OCI-LY1 (cell line): Measurements from ENCODE around the gene KRT1.
"Not testable (repeated sequence)": the region's sequence is repeated elsewhere in the genome, so short reads cannot be mapped to it uniquely, and the experiment has no call there.

Experiments
- H2AFZ ChIP-seq: fragments of 200-600 bp; sonication (generic), shearing (Covaris generic); 2 replicates; pipeline ENCODE4 v1.6.0; 2014; ENCODE audit warnings: antibody characterized with exemption, mild to moderate bottlenecking, low read length
- H3F3A ChIP-seq: fragments of 200-600 bp; sonication (generic), shearing (Covaris generic); 2 replicates; pipeline ENCODE4 v1.6.0; 2014; ENCODE audit warnings: mild to moderate bottlenecking, antibody characterized with exemption, low read length, moderate library complexity; ENCODE audit not compliant: insufficient read depth
- H3K27ac ChIP-seq: fragments of 200-600 bp; sonication (generic); 2 replicates; pipeline ENCODE4 v1.5.1; 2014; ENCODE audit warnings: low read length, mixed run types, mild to moderate bottlenecking, low read depth; ENCODE audit not compliant: poor library complexity, severe bottlenecking
- H3K27me3 ChIP-seq: fragments of 200-600 bp; sonication (generic); 2 replicates; pipeline ENCODE4 v1.6.0; 2014; ENCODE audit warnings: antibody characterized with exemption, mild to moderate bottlenecking, low read length, moderate library complexity; ENCODE audit not compliant: insufficient read depth
- H3K36me3 ChIP-seq: fragments of 200-600 bp; sonication (generic); 2 replicates; pipeline ENCODE4 v1.6.1; 2014; ENCODE audit warnings: mild to moderate bottlenecking, antibody characterized with exemption, low read length, moderate library complexity, mixed read lengths; ENCODE audit not compliant: insufficient read depth
- H3K4me1 ChIP-seq: fragments of 200-600 bp; sonication (generic); 2 replicates; pipeline ENCODE4 v1.5.1; 2014; ENCODE audit warnings: mild to moderate bottlenecking, low read length, moderate library complexity; ENCODE audit not compliant: insufficient read depth, severe bottlenecking
- H3K4me2 ChIP-seq: fragments of 200-600 bp; sonication (generic), shearing (Covaris generic); 2 replicates; pipeline ENCODE4 v1.6.1; 2014; ENCODE audit warnings: low read length
- H3K4me3 ChIP-seq: fragments of 200-600 bp; sonication (generic); 2 replicates; pipeline ENCODE4 v1.5.1; 2014; ENCODE audit warnings: low read length, low read depth, mild to moderate bottlenecking, mixed read lengths; ENCODE audit not compliant: poor library complexity, severe bottlenecking
- H3K79me2 ChIP-seq: fragments of 200-600 bp; shearing (Covaris generic); 2 replicates; pipeline ENCODE4 v1.6.1; 2016; ENCODE audit warnings: mixed run types, low read length, mixed read lengths; ENCODE audit not compliant: insufficient read depth
- H3K9ac ChIP-seq: fragments of 200-600 bp; sonication (generic), shearing (Covaris generic); 2 replicates; pipeline ENCODE4 v1.6.1; 2014; ENCODE audit warnings: mild to moderate bottlenecking, low read length, mixed read lengths
- H3K9me2 ChIP-seq: fragments of 200-600 bp; sonication (generic), shearing (Covaris generic); 2 replicates; pipeline ENCODE4 v1.6.1; 2014; ENCODE audit warnings: low read depth, mild to moderate bottlenecking, low read length, mixed read lengths
- H3K9me3 ChIP-seq: fragments of 200-600 bp; shearing (Covaris generic); 2 replicates; pipeline ENCODE4 v1.6.1; 2014; ENCODE audit warnings: low read length, mixed read lengths
- H4K20me1 ChIP-seq: fragments of 200-600 bp; sonication (generic), shearing (Covaris generic); 2 replicates; pipeline ENCODE4 v1.6.0; 2016; ENCODE audit warnings: mild to moderate bottlenecking, low read length; ENCODE audit not compliant: insufficient read depth
- EZH2 ChIP-seq: fragments of 200-600 bp; sonication (generic), shearing (Covaris generic); IDR thresholded peaks from 2 replicates; pipeline ENCODE4 v1.8.0; 2017; ENCODE audit warnings: borderline replicate concordance, mixed run types, mild to moderate bottlenecking, antibody characterized with exemption, low read length, moderate library complexity, mixed read lengths
- TF ChIP-seq, protein P1 (sequence below): fragments of 200-600 bp; sonication (generic), shearing (Covaris generic); IDR thresholded peaks from 2 replicates; pipeline ENCODE4 v1.5.1; 2017; ENCODE audit warnings: mild to moderate bottlenecking, antibody characterized with exemption, low read length, moderate library complexity, mixed read lengths

KRT1 gene

GRCh38 chr12:52715416-52715815 is 35.2 kb upstream of the KRT1 start:
- Histone ChIP-seq H2AFZ (no peak overlapping the region), H3K36me3 (no peaks in the 10 kb centered on the region), H3K4me3 (no peak overlapping the region), H3K4me1 (no peaks in the 10 kb centered on the region), H3K79me2 (no peaks in the 10 kb centered on the region), H4K20me1 (no peaks in the 10 kb centered on the region), H3K27me3 (no peaks in the 10 kb centered on the region), H3K27ac (no peak overlapping the region), H3K9me3 (no peaks in the 10 kb centered on the region), H3F3A (no peaks in the 10 kb centered on the region), H3K9ac (no peak overlapping the region), H3K4me2 (no peak overlapping the region), H3K9me2 (no peaks in the 10 kb centered on the region)
- TF ChIP-seq, protein P1, sequence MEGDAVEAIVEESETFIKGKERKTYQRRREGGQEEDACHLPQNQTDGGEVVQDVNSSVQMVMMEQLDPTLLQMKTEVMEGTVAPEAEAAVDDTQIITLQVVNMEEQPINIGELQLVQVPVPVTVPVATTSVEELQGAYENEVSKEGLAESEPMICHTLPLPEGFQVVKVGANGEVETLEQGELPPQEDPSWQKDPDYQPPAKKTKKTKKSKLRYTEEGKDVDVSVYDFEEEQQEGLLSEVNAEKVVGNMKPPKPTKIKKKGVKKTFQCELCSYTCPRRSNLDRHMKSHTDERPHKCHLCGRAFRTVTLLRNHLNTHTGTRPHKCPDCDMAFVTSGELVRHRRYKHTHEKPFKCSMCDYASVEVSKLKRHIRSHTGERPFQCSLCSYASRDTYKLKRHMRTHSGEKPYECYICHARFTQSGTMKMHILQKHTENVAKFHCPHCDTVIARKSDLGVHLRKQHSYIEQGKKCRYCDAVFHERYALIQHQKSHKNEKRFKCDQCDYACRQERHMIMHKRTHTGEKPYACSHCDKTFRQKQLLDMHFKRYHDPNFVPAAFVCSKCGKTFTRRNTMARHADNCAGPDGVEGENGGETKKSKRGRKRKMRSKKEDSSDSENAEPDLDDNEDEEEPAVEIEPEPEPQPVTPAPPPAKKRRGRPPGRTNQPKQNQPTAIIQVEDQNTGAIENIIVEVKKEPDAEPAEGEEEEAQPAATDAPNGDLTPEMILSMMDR, result peak; percentile 40; the same call in 1 of the 2 replicates
- no peak for TF ChIP-seq EZH2

DNA sequence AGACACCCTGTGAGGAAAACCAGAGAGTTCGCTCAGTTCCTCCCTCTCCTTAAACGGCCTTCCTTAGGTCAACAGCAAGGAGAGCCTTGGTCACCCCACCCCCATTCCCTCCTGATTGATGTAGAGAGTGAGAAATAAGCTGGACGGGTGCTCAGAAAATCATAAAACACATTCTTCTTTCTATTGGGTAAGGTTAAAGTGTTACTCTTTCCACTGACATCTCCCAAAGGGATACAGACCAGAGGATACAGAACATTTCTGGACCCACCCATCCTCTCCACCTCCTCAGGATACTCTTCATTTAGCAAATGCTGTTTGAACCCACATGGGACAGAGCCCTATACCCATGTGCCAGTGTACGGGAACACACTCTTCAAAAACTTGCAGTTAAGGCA is 34.7 kb upstream of the KRT1 start:
- no peaks in the 10 kb centered on the region for H3K9me2 ChIP-seq
- TF ChIP-seq EZH2, result no peak
- TF ChIP-seq, protein P1, result no peak
- H2AFZ ChIP-seq, result no peak overlapping the region

GRCh38 chr12:52713960-52714886 is 34.0 kb upstream of the KRT1 start:
- Histone ChIP-seq H3K4me3 (no peak overlapping the region), H4K20me1 (no peaks in the 10 kb centered on the region), H3K27me3 (no peaks in the 10 kb centered on the region), H2AFZ (no peak overlapping the region), H3K79me2 (no peaks in the 10 kb centered on the region), H3K4me1 (no peaks in the 10 kb centered on the region), H3K36me3 (no peaks in the 10 kb centered on the region), H3K9ac (no peak overlapping the region), H3K4me2 (no peak overlapping the region), H3K9me2 (no peaks in the 10 kb centered on the region), H3F3A (no peaks in the 10 kb centered on the region), H3K27ac (no peak overlapping the region), H3K9me3 (no peaks in the 10 kb centered on the region)
- TF ChIP-seq, protein P1, result no peak
- TF ChIP-seq EZH2, result no peak

More for the DNA sequence above, 34.7 kb upstream of the KRT1 start:
- Histone ChIP-seq H3K36me3 (no peaks in the 10 kb centered on the region), H3F3A (no peaks in the 10 kb centered on the region), H3K27me3 (no peaks in the 10 kb centered on the region), H3K4me2 (no peak overlapping the region), H3K4me1 (no peaks in the 10 kb centered on the region), H3K27ac (no peak overlapping the region), H4K20me1 (no peaks in the 10 kb centered on the region), H3K4me3 (no peak overlapping the region), H3K9me3 (no peaks in the 10 kb centered on the region), H3K9ac (no peak overlapping the region), H3K79me2 (no peaks in the 10 kb centered on the region)

DNA sequence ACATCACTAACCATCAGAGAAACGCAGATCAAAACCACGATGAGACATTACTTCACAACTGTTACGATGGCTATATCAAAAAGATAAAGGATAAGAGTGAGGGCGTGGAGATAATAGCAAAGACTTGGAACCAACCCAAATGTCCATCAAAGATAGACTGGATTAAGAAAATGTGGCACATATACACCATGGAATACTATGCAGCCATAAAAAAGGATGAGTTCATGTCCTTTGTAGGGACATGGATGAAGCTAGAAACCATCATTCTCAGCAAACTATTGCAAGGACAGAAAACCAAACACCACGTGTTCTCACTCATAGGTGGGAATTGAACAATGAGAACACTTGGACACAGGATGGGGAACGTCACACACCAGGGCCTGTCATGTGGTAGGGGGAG is 31.9 kb upstream of the KRT1 start:
- H3K9me3 ChIP-seq, H3K27me3 ChIP-seq, H3K79me2 ChIP-seq, H4K20me1 ChIP-seq, H3K4me3 ChIP-seq, H3K4me1 ChIP-seq, H2AFZ ChIP-seq, H3K27ac ChIP-seq, H3K9me2 ChIP-seq, H3K9ac ChIP-seq, H3K4me2 ChIP-seq, H3F3A ChIP-seq, H3K36me3 ChIP-seq: not testable (repeated sequence)
